BLaER1 (cell line): Measurements from ENCODE around the gene NGEF.

Experiments
- H3K27ac ChIP-seq: shearing (Covaris generic); formaldehyde crosslinking; 2 replicates; pipeline ENCODE4 v1.8.1; 2022
- H3K27me3 ChIP-seq: shearing (Covaris generic); formaldehyde crosslinking; 2 replicates; pipeline ENCODE4 v1.8.1; 2022
- H3K36me3 ChIP-seq: shearing (Covaris generic); formaldehyde crosslinking; 2 replicates; pipeline ENCODE4 v1.8.1; 2022
- H3K4me1 ChIP-seq: shearing (Covaris generic); formaldehyde crosslinking; 2 replicates; pipeline ENCODE4 v1.8.1; 2022
- H3K4me2 ChIP-seq: shearing (Covaris generic); formaldehyde crosslinking; 2 replicates; pipeline ENCODE4 v1.8.1; 2022
- H3K4me3 ChIP-seq: shearing (Covaris generic); formaldehyde crosslinking; 2 replicates; pipeline ENCODE4 v1.8.1; 2022
- H3K9ac ChIP-seq: shearing (Covaris generic); formaldehyde crosslinking; 2 replicates; pipeline ENCODE4 v1.8.1; 2022
- H3K9me3 ChIP-seq: shearing (Covaris generic); formaldehyde crosslinking; 2 replicates; pipeline ENCODE4 v1.8.1; 2022
- H4K20me1 ChIP-seq: shearing (Covaris generic); formaldehyde crosslinking; 2 replicates; pipeline ENCODE4 v1.8.1; 2022
- Cebpa-rat ChIP-seq: shearing (Covaris generic); IDR thresholded peaks from 2 replicates; pipeline ENCODE4 v1.8.1; 2022

NGEF gene

DNA sequence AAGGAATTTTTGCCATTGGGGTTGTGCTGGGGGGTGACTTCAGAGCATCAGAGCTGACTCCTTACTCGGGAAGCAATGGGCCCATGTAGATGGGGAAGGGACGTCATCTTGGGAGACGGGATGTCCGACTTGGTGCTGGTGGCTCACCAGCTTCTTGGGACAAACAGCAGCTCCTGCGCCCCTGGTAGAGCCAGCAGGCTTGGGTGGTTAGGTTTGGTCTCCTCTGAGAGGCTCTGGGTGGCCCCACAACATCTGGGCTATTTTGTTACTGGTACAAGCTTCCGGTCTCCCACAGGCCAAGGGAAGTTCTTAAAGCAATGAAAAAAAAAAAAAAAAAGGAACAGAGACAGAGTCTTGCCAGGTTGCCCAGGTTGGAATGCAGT is 1.8 kb downstream of the NGEF start:
- Histone ChIP-seq H3K9me3 (no peaks in the 10 kb centered on the region), H3K27me3 (no peaks in the 10 kb centered on the region), H3K4me1 (peaks cover 24% of the 10 kb centered on the region), H3K4me3 (no peak overlapping the region), H3K36me3 (no peaks in the 10 kb centered on the region), H3K4me2 (peak overlapping the region; percentile 57), H3K9ac (no peak overlapping the region), H3K27ac (no peak overlapping the region), H4K20me1 (0 out of 2 replicates have a peak, but pooled peaks cover 5% of the 10 kb centered on the region)
- TF ChIP-seq Cebpa-rat: no peak

DNA sequence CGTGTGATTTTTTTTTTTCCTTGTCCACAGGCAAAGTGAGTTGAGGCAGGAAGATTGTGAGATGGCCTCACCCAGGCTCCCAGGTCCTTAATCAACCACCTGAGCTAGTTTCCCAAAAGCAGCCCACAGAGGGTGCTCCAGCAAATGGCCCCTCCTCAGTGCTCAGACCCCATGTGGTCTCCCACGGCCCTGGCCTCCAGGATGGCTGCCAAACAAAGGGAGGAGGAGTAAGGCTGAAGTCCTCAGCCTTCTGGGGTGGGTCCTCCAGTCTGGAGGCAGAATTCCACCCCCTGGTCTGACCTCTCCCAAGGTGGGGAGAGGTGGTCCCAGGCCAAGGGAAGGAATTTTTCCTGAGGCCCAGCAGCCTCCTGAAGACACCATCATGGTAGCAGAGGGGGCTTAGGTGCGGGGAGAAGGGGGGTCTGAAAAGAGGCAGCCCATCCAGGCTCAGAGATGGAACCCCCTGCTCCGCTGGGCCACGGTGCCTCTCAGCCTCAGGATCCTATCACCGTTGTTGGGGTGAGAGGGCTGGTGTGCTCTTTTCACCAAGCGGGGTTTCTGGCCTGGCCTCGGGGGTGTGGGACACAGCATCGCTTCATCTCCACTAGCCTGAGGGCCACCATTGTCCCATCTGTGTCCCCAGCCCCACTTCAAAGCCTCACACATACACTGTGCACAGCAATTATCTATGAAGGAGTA is 2.3 kb downstream of the NGEF start:
- Histone ChIP-seq H3K36me3 (no peaks in the 10 kb centered on the region), H4K20me1 (0 out of 2 replicates have a peak, but pooled peaks cover 5% of the 10 kb centered on the region), H3K4me3 (no peak overlapping the region), H3K4me1 (peaks cover 24% of the 10 kb centered on the region), H3K9ac (no peak overlapping the region), H3K9me3 (no peaks in the 10 kb centered on the region), H3K4me2 (peak overlapping the region; percentile 57), H3K27me3 (no peaks in the 10 kb centered on the region), H3K27ac (no peak overlapping the region)
- no peak for TF ChIP-seq Cebpa-rat

DNA sequence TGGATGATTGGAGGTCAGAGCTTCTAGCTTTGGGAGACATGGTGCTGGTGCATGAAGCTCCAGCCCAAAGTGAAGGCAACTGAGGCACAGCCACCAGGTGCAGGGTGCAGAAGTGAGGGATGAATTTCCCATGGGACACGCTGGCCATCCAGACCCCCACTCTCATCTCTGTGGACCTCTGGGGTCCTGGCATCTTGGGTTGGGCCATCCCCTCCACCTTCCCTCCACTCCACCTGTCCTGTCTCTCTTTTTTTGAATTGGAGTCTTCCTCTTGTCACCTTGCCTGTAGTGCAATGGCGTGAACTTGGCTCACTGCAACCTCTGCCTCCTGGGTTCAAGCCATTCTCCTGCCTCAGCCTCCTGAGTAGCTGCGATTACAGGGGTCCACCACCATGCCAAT is 3.4 kb downstream of the NGEF start:
- no peak for TF ChIP-seq Cebpa-rat
- Histone ChIP-seq H3K4me3 (no peak overlapping the region), H3K36me3 (no peaks in the 10 kb centered on the region), H3K4me2 (no peak overlapping the region), H3K27ac (no peak overlapping the region), H3K9me3 (no peaks in the 10 kb centered on the region), H3K4me1 (peaks cover 24% of the 10 kb centered on the region), H3K27me3 (no peaks in the 10 kb centered on the region), H3K9ac (no peak overlapping the region), H4K20me1 (0 out of 2 replicates have a peak, but pooled peaks cover 5% of the 10 kb centered on the region)

DNA sequence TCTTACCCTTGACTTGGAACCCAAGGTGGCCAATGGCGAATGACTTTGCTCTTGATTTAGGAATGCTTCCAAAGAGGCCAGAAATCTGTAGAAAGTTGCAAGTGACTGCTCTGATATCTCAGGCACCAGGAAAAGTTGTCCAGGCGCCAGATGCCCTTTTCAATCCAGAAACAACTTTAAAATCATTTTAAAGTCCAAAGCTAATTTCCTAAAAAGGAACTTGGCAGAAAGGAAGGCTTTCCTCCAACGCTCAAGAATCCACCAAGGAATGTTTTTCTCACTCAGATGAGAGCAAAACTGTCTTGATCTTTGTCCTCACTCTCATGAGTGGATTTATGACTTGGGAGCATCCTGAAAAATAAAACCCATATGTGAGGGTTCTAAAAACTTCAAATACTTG is 5.3 kb downstream of the NGEF start:
- peaks cover 30% of the 10 kb centered on the region for H3K4me1 ChIP-seq
- TF ChIP-seq Cebpa-rat: no peak
- H3K27me3 ChIP-seq: no peaks in the 10 kb centered on the region

DNA sequence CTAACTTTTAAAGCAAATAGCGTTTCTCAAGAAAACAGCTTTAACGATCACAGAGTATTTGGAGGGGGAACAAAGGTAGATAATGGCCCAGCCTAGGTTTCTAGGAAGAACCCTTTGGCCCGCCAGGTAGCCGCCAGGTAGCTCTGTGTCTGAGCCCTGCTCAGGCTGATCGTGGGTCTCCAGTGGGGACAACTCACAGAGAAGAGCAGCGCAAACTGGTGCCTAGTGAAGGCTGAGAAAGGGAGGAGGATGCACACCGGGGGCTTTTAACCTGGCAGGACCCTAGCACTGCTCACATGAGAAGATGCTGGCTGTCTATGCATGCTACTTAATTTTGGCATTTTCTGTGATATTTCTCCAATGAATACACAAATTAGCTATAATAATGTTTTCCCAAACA is 5.8 kb downstream of the NGEF start:
- TF ChIP-seq Cebpa-rat: no peak
- Histone ChIP-seq H3K27ac (no peak overlapping the region), H3K27me3 (no peaks in the 10 kb centered on the region)

More for the DNA sequence above, 5.3 kb downstream of the NGEF start:
- H3K4me2 ChIP-seq: no peak overlapping the region
- 0 out of 2 replicates have a peak, but pooled peaks cover 5% of the 10 kb centered on the region for H4K20me1 ChIP-seq
- H3K4me3 ChIP-seq: no peak overlapping the region
- H3K9ac ChIP-seq: no peak overlapping the region
- H3K9me3 ChIP-seq: no peaks in the 10 kb centered on the region
- H3K36me3 ChIP-seq: no peaks in the 10 kb centered on the region
- H3K27ac ChIP-seq: no peak overlapping the region

DNA sequence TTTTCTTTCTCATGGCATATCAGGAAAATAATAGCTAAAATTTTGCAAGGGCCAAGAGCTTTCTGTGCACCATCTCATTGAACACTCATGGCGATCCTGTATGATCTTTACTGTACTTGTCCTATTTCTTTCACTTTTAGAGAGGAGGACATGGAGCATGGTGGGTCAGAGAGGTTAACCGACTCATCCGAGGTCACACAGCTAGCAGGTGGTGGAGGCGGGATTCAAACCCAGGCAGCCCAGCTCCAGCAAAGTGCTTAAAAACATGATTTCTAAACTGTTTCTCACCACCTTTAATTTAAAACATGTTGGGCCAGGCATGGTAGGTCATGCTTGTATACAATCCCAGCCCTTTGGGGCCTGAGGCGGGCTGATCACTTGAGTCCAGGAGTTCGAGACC is 6.4 kb downstream of the NGEF start:
- no peak overlapping the region for H3K4me3 ChIP-seq
- H3K9ac ChIP-seq: no peak overlapping the region
- no peak overlapping the region for H3K27ac ChIP-seq
- TF ChIP-seq Cebpa-rat: no peak
- no peaks in the 10 kb centered on the region for H3K27me3 ChIP-seq
- no peaks in the 10 kb centered on the region for H3K36me3 ChIP-seq
- H4K20me1 ChIP-seq: 0 out of 2 replicates have a peak, but pooled peaks cover 3% of the 10 kb centered on the region
- H3K4me1 ChIP-seq: peaks cover 22% of the 10 kb centered on the region
- H3K4me2 ChIP-seq: no peak overlapping the region
- no peaks in the 10 kb centered on the region for H3K9me3 ChIP-seq

More for the DNA sequence above, 5.8 kb downstream of the NGEF start:
- Histone ChIP-seq H3K36me3 (no peaks in the 10 kb centered on the region), H3K9me3 (no peaks in the 10 kb centered on the region), H4K20me1 (0 out of 2 replicates have a peak, but pooled peaks cover 5% of the 10 kb centered on the region), H3K4me3 (no peak overlapping the region), H3K4me2 (no peak overlapping the region), H3K9ac (no peak overlapping the region), H3K4me1 (peaks cover 28% of the 10 kb centered on the region)

DNA sequence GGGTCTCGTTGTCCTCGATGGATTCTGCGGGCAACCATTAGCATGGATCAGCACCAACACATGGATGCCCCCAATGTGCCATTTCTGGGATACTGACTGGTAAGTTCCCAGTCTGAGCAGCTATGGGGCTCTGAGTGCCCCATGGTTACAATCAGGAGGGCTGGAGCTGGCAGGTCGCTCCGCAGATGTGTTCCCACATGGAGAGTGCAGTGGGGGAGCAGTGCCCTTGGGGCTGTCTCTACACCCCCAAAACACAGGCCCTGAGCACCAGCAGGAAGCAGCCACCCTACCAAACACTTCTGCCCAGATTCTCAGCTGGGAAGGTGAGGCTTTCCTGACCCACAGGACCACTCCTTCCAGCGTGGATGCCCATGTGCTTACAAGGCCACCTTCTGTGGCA is 8.0 kb downstream of the NGEF start:
- Histone ChIP-seq H3K4me2 (no peak overlapping the region), H3K9ac (no peak overlapping the region), H4K20me1 (no peaks in the 10 kb centered on the region), H3K27ac (no peak overlapping the region), H3K4me1 (peaks cover 8% of the 10 kb centered on the region), H3K36me3 (no peaks in the 10 kb centered on the region), H3K27me3 (no peaks in the 10 kb centered on the region), H3K9me3 (no peaks in the 10 kb centered on the region), H3K4me3 (no peak overlapping the region)
- TF ChIP-seq Cebpa-rat: no peak

DNA sequence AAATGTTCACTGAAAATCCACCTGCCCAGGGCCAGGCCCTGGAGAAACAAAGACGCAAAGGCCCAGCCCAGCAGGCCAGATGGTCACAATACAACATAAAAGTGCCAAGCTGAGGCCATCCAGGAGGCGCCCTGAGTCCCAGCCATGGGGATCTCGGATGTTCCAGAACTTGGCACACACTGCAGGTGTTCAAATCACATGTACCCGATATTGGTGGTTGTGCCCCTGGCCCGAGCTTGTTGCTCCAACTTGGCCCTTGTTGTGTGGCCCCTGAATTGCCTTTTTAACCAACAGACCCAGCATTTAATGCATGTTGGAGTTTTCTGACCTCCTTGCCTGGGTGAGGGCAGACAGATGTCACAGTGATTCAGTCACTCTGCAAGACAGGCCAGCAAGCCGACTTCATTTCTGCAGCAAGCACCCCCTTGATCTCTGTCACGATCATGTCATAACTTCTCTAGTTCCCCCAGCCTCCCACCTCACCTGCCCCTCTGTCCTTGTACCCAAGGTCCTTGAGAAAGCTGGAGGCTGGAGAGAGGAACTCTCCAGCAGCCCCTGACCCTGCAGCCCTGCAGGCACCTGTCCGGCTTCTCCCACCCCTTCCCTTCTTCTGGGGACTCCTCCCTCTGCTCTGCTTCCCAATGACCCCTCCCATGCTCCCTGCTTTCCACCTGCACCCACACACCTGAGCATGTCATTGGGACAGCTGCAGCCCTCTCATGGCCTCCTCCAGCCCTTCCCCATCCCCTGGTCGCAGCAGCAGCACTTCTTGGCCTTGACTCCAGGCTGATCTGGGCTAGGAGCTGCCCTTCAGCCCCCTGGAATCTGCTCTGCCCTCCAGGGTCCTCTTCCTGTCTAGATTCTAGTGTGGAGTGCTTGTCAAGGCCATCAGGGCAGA is 9.1 kb downstream of the NGEF start:
- no peak overlapping the region for H3K27ac ChIP-seq
- no peaks in the 10 kb centered on the region for H3K36me3 ChIP-seq
- H3K9me3 ChIP-seq: no peaks in the 10 kb centered on the region
- H3K27me3 ChIP-seq: no peaks in the 10 kb centered on the region
- no peak overlapping the region for H3K4me3 ChIP-seq
- H3K9ac ChIP-seq: no peak overlapping the region
- peaks cover 8% of the 10 kb centered on the region for H3K4me1 ChIP-seq
- no peak for TF ChIP-seq Cebpa-rat
- H4K20me1 ChIP-seq: no peaks in the 10 kb centered on the region
- H3K4me2 ChIP-seq: no peak overlapping the region

DNA sequence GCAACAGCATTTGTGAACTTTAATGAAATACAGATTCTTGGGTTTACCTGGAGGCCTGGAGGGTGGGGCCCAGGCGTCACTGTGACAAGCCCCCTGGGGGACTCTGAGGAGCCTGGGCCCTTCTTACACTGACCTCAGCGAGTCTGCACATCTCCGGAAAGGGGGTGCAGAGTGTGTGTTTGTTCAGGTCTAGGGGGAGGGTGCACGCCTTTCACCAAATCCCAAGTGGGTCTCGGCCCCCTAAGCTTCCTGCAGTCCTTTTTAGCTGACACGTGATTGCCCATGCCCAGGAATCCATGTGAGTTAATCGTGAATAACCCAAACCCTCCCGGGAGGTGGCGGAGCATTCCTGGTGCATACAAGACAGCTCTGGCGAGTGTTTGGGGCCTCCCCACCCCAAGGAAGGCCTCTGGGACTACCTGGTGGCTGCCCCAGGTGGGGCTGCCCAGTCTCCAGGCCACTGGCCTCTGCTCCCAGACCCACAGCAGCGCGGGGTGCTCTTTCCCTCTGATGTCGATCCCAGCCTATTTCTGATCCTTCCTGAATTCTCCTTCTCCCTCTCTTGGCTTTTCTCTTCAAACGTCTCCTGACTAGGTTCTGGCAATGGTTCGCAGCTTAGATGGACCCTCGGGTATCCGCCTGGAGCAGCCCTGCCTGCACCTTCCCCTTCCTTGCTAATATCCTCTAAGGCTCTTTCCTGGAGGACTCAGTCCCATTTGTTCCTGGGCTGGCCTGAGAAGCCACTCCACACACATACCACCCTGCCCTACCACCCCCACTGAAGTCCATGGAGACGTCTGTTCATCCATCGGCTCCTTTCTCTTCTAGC is 10.0 kb downstream of the NGEF start:
- no peak overlapping the region for H3K4me2 ChIP-seq
- H3K9me3 ChIP-seq: no peaks in the 10 kb centered on the region
- no peak for TF ChIP-seq Cebpa-rat
- no peak overlapping the region for H3K27ac ChIP-seq
- H3K4me3 ChIP-seq: no peak overlapping the region
- H3K36me3 ChIP-seq: no peaks in the 10 kb centered on the region
- H3K4me1 ChIP-seq: peaks cover 8% of the 10 kb centered on the region
- no peaks in the 10 kb centered on the region for H4K20me1 ChIP-seq
- no peak overlapping the region for H3K9ac ChIP-seq
- H3K27me3 ChIP-seq: no peaks in the 10 kb centered on the region
